Measurements from ENCODE around the gene SDCCAG8. TPM values are rescaled to one million over a fixed set of nuclear protein-coding genes. Genes with fewer than 3 reads are reported as not detected.

The SDCCAG8 gene
- total RNA-seq, 1 donor from 2014 or later = 24.5 TPM

- H4K20me1 ChIP-seq (ENCODE audit: insufficient read depth, low read length) = no peaks in the 10 kb centered on the region
- FAIRE-seq (no peak), DNase-seq (ENCODE audit: low read depth) (no peak)
These were observed 292.1 kb downstream of the SDCCAG8 start for GRCh38 chr1:243547891-243548290.

GRCh38 chr1:243548516-243548915 is 292.7 kb downstream of the SDCCAG8 start:
- H3K9me3 Mint-ChIP-seq (ENCODE audit: unreplicated experiment) = no peaks in the 10 kb centered on the region
- Histone ChIP-seq H3K27ac (ENCODE audit: low read depth, low read length) (peak overlapping the region; percentile 75), H3K9me3 (ENCODE audit: insufficient read depth, low read depth, low read length) (no peaks in the 10 kb centered on the region), H3K9ac (ENCODE audit: low read length) (peak overlapping the region; percentile 43), H3K4me1 (ENCODE audit: insufficient read depth, low read length) (peaks cover 16% of the 10 kb centered on the region), H3K79me2 (ENCODE audit: insufficient read depth, low read length) (no peaks in the 10 kb centered on the region), H3K36me3 (ENCODE audit: insufficient read depth, low read length) (no peaks in the 10 kb centered on the region), H3K4me2 (ENCODE audit: low read length) (peak overlapping the region; percentile 61), H3K27me3 (ENCODE audit: insufficient read depth, low read length) (no peaks in the 10 kb centered on the region), H4K20me1 (ENCODE audit: insufficient read depth, low read length) (no peaks in the 10 kb centered on the region), H3K4me3 (ENCODE audit: insufficient read depth, low read depth, low read length) (no peak overlapping the region), H2AFZ (ENCODE audit: low read depth, low read length) (no peak overlapping the region)
- DNase-seq (ENCODE audit: low read depth) (peak; percentile 38), FAIRE-seq (no peak)
- no peak overlapping the region for H3K4me3 Mint-ChIP-seq (ENCODE audit: unreplicated experiment)
- no peak for TF ChIP-seq EZH2 (IDR thresholded peaks at IDR 0.05; ENCODE audit: insufficient read depth, low read length)
- no peaks in the 10 kb centered on the region for H3K27me3 Mint-ChIP-seq (ENCODE audit: low read depth, unreplicated experiment)
- H3K4me1 Mint-ChIP-seq (ENCODE audit: low read depth, unreplicated experiment) = peaks cover 28% of the 10 kb centered on the region
- H3K27ac Mint-ChIP-seq (ENCODE audit: unreplicated experiment) = peak overlapping the region; percentile 66
- peaks cover 8% of the 10 kb centered on the region for H3K36me3 Mint-ChIP-seq (ENCODE audit: low read depth, unreplicated experiment)

More at GRCh38 chr1:243547891-243548290, 292.1 kb downstream of the SDCCAG8 start:
- H3K9me3 ChIP-seq (ENCODE audit: insufficient read depth, low read depth, low read length) = no peaks in the 10 kb centered on the region
- no peak overlapping the region for H3K4me3 Mint-ChIP-seq (ENCODE audit: unreplicated experiment)
- H3K79me2 ChIP-seq (ENCODE audit: insufficient read depth, low read length) = no peaks in the 10 kb centered on the region
- H3K27me3 ChIP-seq (ENCODE audit: insufficient read depth, low read length) = no peaks in the 10 kb centered on the region
- H3K27ac Mint-ChIP-seq (ENCODE audit: unreplicated experiment) = no peak overlapping the region
- H2AFZ ChIP-seq (ENCODE audit: low read depth, low read length) = no peak overlapping the region
- H3K27ac ChIP-seq (ENCODE audit: low read depth, low read length) = no peak overlapping the region
- no peak overlapping the region for H3K4me2 ChIP-seq (ENCODE audit: low read length)
- H3K4me1 Mint-ChIP-seq (ENCODE audit: low read depth, unreplicated experiment) = peaks cover 28% of the 10 kb centered on the region
- no peaks in the 10 kb centered on the region for H3K36me3 ChIP-seq (ENCODE audit: insufficient read depth, low read length)
- TF ChIP-seq CTCF (IDR thresholded peaks at IDR 0.05; ENCODE audit: insufficient read depth, low read depth, low read length) = no peak
- no peak for TF ChIP-seq EZH2 (IDR thresholded peaks at IDR 0.05; ENCODE audit: insufficient read depth, low read length)
- peaks cover 16% of the 10 kb centered on the region for H3K4me1 ChIP-seq (ENCODE audit: insufficient read depth, low read length)
- no peak overlapping the region for H3K9ac ChIP-seq (ENCODE audit: low read length)
- no peaks in the 10 kb centered on the region for H3K9me3 Mint-ChIP-seq (ENCODE audit: unreplicated experiment)
- H3K4me3 ChIP-seq (ENCODE audit: insufficient read depth, low read depth, low read length) = no peak overlapping the region
- H3K36me3 Mint-ChIP-seq (ENCODE audit: low read depth, unreplicated experiment) = peaks cover 8% of the 10 kb centered on the region
- no peaks in the 10 kb centered on the region for H3K27me3 Mint-ChIP-seq (ENCODE audit: low read depth, unreplicated experiment)

GRCh38 chr1:243549108-243549507 is 293.3 kb downstream of the SDCCAG8 start:
- peak; percentile 88 for FAIRE-seq
- peaks cover 8% of the 10 kb centered on the region for H3K36me3 Mint-ChIP-seq (ENCODE audit: low read depth, unreplicated experiment)
- no peaks in the 10 kb centered on the region for H3K9me3 ChIP-seq (ENCODE audit: insufficient read depth, low read depth, low read length)
- H3K9ac ChIP-seq (ENCODE audit: low read length) = peak overlapping the region; percentile 43
- no peaks in the 10 kb centered on the region for H3K9me3 Mint-ChIP-seq (ENCODE audit: unreplicated experiment)
- H3K79me2 ChIP-seq (ENCODE audit: insufficient read depth, low read length) = no peaks in the 10 kb centered on the region
- H3K4me3 ChIP-seq (ENCODE audit: insufficient read depth, low read depth, low read length) = no peak overlapping the region
- H3K27ac Mint-ChIP-seq (ENCODE audit: unreplicated experiment) = peak overlapping the region; percentile 66
- no peaks in the 10 kb centered on the region for H3K27me3 Mint-ChIP-seq (ENCODE audit: low read depth, unreplicated experiment)
- DNase-seq (ENCODE audit: low read depth) = peak; percentile 88
- H3K4me2 ChIP-seq (ENCODE audit: low read length) = peak overlapping the region; percentile 61
- TF ChIP-seq EZH2 (IDR thresholded peaks at IDR 0.05; ENCODE audit: insufficient read depth, low read length) = no peak
- no peak for TF ChIP-seq CTCF (IDR thresholded peaks at IDR 0.05; ENCODE audit: insufficient read depth, low read depth, low read length)
- peaks cover 16% of the 10 kb centered on the region for H3K4me1 ChIP-seq (ENCODE audit: insufficient read depth, low read length)
- H3K27ac ChIP-seq (ENCODE audit: low read depth, low read length) = peak overlapping the region; percentile 75
- H4K20me1 ChIP-seq (ENCODE audit: insufficient read depth, low read length) = no peaks in the 10 kb centered on the region
- H3K27me3 ChIP-seq (ENCODE audit: insufficient read depth, low read length) = no peaks in the 10 kb centered on the region
- no peak overlapping the region for H3K4me3 Mint-ChIP-seq (ENCODE audit: unreplicated experiment)
- H3K4me1 Mint-ChIP-seq (ENCODE audit: low read depth, unreplicated experiment) = peaks cover 28% of the 10 kb centered on the region
- no peak overlapping the region for H2AFZ ChIP-seq (ENCODE audit: low read depth, low read length)
- H3K36me3 ChIP-seq (ENCODE audit: insufficient read depth, low read length) = no peaks in the 10 kb centered on the region

Small RNA genes lying within 50 kb of the gene (microRNA-seq; reads per million reads assigned to microRNA genes)
- gene MIR4677 = 3.3 reads per million, percentile 9 among the genes with 10 or more reads in this experiment

Other genes starting within 250 kb of the SDCCAG8 start
- gene CEP170, start 760 bp upstream of the SDCCAG8 start, total RNA-seq = 149 and 164 TPM in 2 replicates

Measured in astrocyte (in vitro differentiated cells and primary cell).